Adrenal gland (tissue), 5 donors: ENCODE measurements around the gene MECR.

Experiments
- POLR2A ChIP-seq, 2 donors: fragments of 450-650 bp; IDR thresholded peaks; one replicate each; pipeline ENCODE4 v1.6.1; 2017; ENCODE audit warnings: antibody characterized with exemption in 2 of 2, mild to moderate bottlenecking in 2 of 2, moderate library complexity in 1 of 2
- TF ChIP-seq, protein P1 (sequence below), 6 experiments: fragments of 450-650 bp in 4 of 6; fragments of 200-600 bp in 2 of 6; sonication (generic) in 1 of 6; IDR thresholded peaks; 1 replicate in 5 of 6; 2 replicates in 1 of 6; pipeline versions ENCODE4 v1.5.1 to v1.8.0; 2016 to 2021; ENCODE audit warnings: antibody characterized with exemption in 6 of 6, mild to moderate bottlenecking in 2 of 6, moderate library complexity in 1 of 6
- donor health status: DM: no; HTN: no; CAD: no.

DNA sequence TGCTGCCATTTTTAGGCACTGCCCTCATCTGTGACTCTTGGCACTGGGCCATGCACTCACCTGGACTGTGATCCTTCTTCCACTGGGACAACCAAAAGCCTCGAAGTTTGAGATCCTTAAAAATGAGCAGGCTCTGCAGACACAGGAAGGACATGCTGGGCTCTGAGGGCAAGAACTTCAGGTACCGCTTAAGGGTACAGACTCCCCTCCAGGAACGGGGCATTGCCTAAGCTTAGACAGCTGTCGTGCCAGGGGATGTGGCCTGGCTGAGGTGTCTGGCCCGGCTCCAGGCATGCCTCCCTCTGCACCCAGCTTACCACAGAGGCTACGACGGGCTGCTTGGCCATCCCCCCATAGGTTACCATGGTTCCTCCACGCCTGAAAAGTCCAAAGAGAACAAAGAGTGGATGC is 34.8 kb downstream of the MECR start:
- TF ChIP-seq, protein P1, sequence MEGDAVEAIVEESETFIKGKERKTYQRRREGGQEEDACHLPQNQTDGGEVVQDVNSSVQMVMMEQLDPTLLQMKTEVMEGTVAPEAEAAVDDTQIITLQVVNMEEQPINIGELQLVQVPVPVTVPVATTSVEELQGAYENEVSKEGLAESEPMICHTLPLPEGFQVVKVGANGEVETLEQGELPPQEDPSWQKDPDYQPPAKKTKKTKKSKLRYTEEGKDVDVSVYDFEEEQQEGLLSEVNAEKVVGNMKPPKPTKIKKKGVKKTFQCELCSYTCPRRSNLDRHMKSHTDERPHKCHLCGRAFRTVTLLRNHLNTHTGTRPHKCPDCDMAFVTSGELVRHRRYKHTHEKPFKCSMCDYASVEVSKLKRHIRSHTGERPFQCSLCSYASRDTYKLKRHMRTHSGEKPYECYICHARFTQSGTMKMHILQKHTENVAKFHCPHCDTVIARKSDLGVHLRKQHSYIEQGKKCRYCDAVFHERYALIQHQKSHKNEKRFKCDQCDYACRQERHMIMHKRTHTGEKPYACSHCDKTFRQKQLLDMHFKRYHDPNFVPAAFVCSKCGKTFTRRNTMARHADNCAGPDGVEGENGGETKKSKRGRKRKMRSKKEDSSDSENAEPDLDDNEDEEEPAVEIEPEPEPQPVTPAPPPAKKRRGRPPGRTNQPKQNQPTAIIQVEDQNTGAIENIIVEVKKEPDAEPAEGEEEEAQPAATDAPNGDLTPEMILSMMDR (IDR thresholded peaks at IDR 0.05): no peak
- TF ChIP-seq POLR2A (IDR thresholded peaks at IDR 0.05): no peak
